Measurements from ENCODE around the gene CAP1. TPM values are rescaled to one million over a fixed set of nuclear protein-coding genes. Genes with fewer than 3 reads are reported as not detected.

CAP1 gene
- total and polyA plus RNA-seq, 9 of the 15 experiments (the other 6 are each of a cell fraction or from before 2014, with no cell fraction given), result 230 to 658 (median 281) TPM

DNA sequence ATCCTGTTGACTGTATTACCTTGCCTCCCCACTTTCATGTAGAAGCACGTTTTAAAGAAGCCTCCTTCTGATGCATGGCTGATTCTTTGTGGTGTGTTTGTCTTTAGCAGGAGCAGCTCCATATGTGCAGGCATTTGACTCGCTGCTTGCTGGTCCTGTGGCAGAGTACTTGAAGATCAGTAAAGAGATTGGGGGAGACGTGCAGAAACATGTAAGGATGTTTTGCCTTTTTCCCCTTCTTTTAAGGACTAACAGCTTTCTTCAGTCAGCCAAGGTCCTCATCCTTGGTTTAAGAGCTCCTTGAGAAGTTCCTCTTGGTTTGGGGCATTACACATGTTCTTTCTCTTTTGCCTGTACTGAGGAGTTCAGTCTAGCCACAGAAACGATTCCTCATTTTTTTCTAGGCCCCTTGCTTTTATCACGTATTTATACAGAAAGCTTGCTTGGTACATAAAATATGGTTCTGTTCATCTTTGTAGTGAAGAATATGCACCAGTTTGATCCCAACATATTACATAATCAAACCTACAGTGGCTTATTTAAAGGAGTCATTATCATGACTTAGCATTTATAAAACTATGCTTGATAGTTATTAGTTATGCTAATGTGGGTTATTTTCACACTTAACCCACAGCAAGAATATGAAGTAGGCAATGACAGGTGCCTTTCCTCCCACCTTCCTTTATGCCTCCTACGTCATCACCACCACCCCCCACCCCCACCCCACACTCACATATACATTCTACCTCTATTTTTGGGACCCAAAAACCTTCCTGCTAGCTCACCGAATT is 19.6 kb downstream of the CAP1 start (continued):
- TF ChIP-seq, protein P1, sequence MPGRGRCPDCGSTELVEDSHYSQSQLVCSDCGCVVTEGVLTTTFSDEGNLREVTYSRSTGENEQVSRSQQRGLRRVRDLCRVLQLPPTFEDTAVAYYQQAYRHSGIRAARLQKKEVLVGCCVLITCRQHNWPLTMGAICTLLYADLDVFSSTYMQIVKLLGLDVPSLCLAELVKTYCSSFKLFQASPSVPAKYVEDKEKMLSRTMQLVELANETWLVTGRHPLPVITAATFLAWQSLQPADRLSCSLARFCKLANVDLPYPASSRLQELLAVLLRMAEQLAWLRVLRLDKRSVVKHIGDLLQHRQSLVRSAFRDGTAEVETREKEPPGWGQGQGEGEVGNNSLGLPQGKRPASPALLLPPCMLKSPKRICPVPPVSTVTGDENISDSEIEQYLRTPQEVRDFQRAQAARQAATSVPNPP (IDR thresholded peaks at IDR 0.05; ENCODE audit: borderline replicate concordance, insufficient read depth, insufficient read length), result no peak
- TF ChIP-seq ZNF586 (CRISPR knock-in tag; conservative IDR thresholded peaks at IDR 0.05) (0 out of 2 replicates have a peak, but pooled peaks have one; percentile 53), TCFL5 (CRISPR knock-in tag; conservative IDR thresholded peaks at IDR 0.05) (peak; percentile 80; the same call in 1 of the 2 replicates), SIRT6 (IDR thresholded peaks at IDR 0.05; ENCODE audit: low read depth, low read length) (no peak), ZNF3 (CRISPR knock-in tag; IDR thresholded peaks at IDR 0.05) (0 out of 2 replicates have a peak, but pooled peaks have one; percentile 18), GATA2 (CRISPR knock-in tag; IDR thresholded peaks at IDR 0.05) (no peak; the same call in 1 of the 2 replicates), CEBPB (tag; IDR thresholded peaks at IDR 0.05) (no peak), ZZZ3 (IDR thresholded peaks at IDR 0.05) (no peak), ZKSCAN8 (CRISPR knock-in tag; IDR thresholded peaks at IDR 0.05) (peak; percentile 36; the same call in 1 of the 2 replicates), RB1 (IDR thresholded peaks at IDR 0.05; ENCODE audit: low read depth) (no peak), MAFK (IDR thresholded peaks at IDR 0.05; ENCODE audit: low read length) (peak; percentile 29; the same call in 1 of the 2 replicates), POLR2G (IDR thresholded peaks at IDR 0.05; ENCODE audit: low read depth, low read length) (no peak), BCOR (IDR thresholded peaks at IDR 0.05) (no peak), E2F3 (CRISPR knock-in tag; IDR thresholded peaks at IDR 0.05) (peak; percentile 88; the same call in 1 of the 2 replicates), ELF1 (tag; IDR thresholded peaks at IDR 0.05) (no peak), KAT8 (IDR thresholded peaks at IDR 0.05; ENCODE audit: low read depth) (no peak), DIDO1 (tag; IDR thresholded peaks at IDR 0.05; ENCODE audit: low read depth) (0 out of 2 replicates have a peak, but pooled peaks have one; percentile 46)
- TF ChIP-seq, protein P2, sequence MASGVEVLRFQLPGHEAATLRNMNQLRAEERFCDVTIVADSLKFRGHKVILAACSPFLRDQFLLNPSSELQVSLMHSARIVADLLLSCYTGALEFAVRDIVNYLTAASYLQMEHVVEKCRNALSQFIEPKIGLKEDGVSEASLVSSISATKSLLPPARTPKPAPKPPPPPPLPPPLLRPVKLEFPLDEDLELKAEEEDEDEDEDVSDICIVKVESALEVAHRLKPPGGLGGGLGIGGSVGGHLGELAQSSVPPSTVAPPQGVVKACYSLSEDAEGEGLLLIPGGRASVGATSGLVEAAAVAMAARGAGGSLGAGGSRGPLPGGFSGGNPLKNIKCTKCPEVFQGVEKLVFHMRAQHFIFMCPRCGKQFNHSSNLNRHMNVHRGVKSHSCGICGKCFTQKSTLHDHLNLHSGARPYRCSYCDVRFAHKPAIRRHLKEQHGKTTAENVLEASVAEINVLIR (CRISPR knock-in tag; IDR thresholded peaks at IDR 0.05), result peak; percentile 76
- TF ChIP-seq, protein P3, sequence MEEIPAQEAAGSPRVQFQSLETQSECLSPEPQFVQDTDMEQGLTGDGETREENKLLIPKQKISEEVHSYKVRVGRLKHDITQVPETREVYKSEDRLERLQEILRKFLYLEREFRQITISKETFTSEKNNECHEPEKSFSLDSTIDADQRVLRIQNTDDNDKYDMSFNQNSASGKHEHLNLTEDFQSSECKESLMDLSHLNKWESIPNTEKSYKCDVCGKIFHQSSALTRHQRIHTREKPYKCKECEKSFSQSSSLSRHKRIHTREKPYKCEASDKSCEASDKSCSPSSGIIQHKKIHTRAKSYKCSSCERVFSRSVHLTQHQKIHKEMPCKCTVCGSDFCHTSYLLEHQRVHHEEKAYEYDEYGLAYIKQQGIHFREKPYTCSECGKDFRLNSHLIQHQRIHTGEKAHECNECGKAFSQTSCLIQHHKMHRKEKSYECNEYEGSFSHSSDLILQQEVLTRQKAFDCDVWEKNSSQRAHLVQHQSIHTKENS (CRISPR knock-in tag; IDR thresholded peaks at IDR 0.05), result peak; percentile 55; the same call in 1 of the 2 replicates
